GM10847 (cell line): ENCODE measurements around the gene COLQ.

Experiments
- POLR2A ChIP-seq: IDR thresholded peaks from 2 replicates; pipeline ENCODE4 v1.6.1; 2011; ENCODE audit not compliant: insufficient read length; ENCODE audit errors: extremely low read depth

The COLQ gene

DNA sequence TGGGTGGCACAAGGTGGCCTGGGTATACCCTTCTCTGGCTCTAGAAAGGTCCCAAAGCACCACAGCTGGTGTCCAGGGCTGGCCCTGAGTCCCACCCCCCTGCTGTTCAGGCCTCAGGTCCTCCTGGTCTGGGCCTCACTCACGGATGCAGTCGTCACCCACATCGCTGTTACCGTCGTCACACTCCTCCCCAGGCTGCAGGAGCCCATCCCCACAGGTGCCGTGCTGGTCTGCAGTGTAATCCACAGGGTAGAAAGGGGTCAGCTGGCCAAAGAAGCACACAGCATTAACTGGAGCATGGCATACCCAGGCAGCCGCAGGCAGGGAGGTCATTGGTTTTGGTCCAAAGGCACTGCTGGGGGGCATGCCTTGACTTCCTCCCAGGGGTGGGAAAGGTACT lies 65.8 kb downstream of the COLQ start:
- TF ChIP-seq POLR2A = no peak

DNA sequence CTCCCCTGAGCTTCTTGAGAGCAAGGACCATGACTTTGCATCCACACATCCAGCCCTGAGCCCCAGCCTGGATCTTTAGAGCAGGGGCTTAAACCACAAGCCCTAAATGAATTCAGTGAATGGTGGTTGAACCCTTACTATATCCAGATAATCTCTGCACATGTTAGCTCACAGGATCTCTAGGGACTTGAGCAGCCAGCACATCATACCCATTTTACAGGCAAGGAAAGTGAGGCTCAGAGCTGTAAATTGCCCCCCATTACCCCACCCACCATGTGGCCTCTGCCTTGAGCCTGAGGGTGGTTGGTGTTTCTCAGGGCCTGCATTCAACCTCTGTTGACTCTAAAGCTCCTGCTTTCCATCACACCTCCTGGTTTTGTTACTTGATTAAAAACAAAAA lies 66.5 kb downstream of the COLQ start:
- TF ChIP-seq POLR2A = no peak

DNA sequence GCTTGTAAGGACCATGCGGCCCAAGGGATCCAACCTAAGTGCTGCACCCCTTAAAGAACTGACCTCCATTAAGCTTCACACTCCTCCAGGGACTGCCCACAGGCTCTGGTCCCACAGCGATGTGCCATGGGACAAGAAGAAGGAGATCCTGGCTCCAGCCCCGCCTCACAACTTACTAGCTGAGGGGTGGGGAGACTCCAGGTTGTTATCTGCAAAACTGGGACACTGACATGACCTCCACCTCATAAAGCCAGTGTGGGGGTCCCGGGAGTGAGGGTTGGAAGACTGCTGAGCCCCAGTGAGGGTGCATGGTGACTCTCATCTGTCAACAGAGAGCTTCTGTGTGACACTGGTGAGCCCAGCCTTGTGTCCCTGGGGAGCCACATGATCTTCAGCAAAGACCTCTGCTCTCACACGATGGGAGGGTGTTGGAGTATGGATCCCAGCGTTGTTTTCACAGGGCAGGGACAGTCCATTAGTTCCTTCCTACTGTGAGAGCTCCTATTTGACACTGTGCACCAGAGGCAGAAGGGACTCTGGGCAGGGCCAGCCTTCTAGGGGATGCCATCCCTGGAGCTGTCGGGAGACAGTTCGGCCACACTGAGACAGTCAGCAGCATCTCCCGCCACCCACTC lies 67.4 kb downstream of the COLQ start:
- TF ChIP-seq POLR2A = no peak

DNA sequence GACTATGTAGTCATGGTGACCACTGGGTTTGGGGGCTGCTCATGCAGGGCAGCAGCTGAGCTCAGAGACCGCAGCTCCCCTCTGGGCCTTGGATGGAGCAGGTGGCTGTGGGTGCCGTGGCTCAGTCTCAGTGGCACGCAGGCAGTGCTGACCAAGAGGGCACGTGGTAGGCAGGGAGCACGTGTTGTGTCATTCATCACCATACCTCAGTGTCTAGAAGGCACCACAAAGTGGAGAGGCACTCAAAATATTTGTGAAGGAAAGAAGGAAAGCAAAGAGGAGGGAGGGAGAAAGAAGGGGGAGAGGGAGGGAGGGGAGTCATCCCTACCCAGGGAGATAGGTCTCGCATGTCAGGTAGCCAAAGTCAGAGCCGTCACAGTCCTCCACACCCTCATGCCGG lies 68.0 kb downstream of the COLQ start:
- TF ChIP-seq POLR2A = no peak

DNA sequence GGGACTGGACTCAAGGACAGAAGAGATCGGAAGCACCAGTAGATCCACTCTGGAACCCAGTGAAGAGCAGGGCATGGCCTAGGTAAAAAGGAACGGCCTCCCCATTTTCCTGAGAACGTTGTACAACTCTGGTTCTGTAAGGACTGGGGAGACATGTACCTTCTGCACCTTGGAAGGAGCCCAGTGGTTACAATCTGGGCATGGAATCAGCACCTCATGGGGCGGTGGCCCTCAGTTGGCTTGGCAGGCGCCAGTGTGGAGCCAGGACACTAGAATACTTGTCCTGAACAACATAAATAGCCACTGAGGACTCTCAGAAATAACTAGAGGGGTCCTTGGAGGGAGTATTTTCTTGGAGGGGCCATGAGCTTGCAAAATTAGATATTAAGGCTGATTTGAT lies 68.5 kb downstream of the COLQ start:
- no peak for TF ChIP-seq POLR2A

DNA sequence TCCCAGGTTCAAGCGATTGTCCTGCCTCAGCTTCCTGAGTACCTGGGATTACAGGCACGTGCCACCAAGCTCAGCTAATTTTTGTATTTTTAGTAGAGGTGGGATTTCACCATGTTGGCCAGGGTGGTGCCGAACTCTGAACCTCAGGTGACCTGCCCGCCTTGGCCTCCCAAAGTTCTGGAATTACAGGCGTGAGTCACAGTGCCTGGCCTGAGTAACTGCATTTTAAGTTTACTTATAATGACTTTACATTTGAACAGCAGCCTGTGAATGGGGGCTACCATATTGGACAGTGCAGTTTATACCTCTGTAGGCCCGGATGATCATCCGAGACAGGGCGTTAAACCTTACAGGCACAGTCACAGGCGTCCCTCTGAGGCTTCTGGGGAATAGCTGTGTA lies 69.3 kb downstream of the COLQ start:
- TF ChIP-seq POLR2A = no peak

DNA sequence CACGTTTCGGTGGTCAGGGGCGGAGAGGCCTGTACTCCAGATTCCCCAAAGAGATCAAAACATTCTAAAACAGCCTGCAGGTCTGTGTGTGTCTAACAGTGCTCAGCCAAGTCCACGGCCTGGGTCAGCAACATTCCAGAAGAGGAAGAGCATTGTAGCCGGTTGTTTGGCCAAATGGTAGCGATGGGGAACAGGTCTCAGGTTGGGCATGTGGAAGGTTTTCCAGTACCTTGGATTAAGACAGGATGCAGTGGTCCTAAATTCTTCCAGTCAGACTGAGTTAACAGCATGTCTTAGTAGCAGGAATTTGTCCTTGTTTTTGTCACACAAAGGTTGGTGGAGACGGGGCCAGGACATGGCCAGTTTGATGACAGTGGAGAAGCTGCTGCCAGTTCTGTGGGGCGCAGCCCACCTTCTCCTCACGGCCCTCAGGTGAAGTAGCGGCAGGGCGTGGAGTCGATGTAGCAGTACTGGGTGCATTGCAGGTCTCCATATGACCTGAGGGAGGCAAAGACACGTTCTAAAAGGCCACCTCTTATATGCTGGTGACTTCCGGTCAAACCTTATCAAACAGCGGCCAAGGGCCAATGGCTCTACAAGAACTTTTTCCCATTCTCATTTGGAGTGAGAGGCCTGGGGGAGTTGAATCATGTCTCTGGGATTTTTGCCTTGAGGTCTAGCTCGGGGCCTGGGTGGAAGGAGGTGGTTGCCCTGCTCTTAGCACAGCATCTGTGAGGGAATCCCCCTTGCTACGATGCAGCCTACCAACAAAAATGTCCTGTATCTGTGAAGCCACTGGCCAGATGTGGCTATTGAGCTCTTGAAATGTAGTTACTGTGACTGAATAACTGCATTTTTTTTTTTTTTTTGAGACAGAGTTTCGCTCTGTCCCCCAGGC lies 70.0 kb downstream of the COLQ start:
- TF ChIP-seq POLR2A = no peak

DNA sequence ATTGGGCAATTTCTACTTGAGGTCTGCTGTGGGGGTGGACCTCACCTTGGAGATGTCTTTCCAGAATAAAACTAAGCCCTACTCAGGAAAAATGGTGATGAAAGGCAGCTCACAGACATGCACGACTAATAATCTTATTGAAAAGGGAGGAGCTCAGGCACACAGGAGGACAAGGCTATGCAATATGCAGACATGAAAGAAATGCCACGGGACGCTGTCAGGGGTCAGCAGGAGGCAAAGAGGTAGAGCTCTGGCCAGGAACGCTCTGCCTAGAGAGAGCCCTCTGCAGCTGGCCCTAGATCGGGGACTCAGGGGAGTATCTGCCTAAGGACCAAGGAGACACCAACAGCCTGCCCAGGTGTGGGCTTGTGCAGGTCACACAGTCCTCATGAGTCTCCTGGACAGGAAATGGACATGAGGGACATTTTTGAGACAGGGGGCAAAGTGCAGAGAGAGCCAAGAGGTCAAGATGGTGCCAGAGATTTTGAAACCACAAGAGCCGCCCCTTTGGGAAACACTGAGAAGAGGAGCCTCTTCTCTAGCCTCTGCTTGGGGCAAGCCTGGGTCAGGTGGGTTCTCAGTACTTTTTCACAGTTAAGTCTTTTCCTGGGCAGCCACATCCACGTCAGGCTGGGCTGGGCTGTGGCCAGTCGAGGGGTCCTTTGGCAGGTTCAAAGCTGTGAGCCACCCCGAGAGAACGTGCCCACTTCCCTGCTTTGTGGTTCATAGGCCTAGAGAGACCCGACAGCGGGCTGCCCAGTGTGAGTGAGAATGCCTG lies 70.9 kb downstream of the COLQ start:
- no peak for TF ChIP-seq POLR2A

DNA sequence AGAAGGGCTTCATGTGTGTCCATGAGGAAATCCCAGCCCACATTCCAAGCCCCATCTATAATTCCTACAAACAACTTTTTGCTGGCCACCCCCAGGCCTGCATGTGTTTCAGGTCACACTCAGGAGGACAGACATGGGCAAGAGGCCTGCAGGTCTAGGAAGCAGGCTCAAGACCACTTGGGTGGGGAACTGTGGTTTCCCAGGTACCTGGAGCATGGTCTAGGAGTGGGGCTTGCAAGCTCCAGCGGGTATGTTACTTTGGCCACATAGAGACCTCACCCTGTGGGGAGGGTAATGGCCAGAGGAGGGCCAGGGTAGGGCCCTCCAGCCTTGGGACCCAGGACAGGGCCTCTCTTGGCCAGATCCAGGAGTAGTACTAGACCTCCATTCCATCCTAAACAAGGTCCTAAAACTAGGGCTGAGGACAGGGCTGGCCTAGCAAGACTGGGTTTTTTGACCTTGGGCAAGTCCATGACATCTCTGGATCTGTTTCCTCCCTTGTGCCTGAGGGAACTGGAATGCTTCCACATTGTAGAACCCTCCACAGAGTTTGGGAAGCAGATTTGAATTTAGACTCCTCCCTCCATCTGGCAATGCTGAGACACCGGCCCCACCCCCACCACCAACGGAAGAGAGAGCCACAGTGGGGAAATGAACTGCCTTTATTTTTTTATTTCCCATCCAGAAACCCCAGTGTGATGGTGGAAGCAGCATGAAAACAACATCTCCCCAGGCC lies 71.8 kb downstream of the COLQ start:
- TF ChIP-seq POLR2A = no peak

DNA sequence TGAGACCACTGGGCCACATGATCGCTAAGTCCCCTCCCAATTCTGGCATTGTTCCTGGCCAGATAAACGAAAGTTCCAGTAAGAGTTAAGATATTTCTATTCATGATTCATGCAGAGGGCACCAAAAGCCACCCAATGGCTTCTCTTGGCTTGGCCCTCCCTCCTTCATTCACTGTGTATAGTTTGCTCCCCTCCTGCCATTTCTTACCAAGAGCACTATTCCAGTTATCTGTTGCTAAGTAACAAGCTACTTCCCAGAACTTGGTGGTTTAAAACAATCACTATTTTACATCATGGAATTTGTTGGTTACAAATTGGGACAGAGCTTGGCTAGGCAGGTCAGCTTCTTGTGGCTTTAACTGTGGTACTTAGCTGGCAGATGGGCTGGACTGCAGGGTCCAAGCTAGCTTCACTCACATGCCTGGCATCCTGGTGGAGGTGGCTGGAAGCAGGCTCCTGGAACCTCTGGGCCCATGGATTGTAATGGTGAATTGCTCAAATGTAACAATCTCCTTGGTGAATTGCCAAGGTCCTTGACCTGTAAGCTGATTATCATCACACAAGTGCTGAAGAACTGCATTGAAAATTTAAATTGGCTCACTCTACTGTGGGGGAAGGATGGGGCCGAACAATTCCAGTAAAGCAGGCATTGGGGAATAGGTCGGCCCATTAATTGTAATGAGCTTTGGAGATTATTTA lies 77.5 kb downstream of the COLQ start:
- TF ChIP-seq POLR2A = no peak

DNA sequence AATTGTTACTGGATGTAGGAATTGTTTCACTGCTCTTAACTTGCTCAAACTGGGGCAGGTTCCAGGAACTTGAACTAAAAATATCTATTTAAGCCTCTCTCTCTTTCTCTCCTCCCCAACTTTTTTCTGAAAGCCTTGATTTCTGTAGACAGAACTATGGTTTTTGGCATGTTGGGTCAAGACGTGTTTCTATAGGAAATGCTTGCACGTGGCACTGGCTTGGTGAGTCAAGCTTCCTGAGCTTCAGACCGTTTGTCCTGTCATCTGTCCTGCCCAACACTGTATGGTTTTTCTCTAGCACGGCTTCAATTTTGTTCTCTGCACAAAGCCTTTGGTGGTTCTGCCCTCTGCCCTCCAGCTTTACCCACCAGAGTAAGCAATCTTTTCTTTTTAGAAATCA lies 80.6 kb downstream of the COLQ start:
- TF ChIP-seq POLR2A = no peak

DNA sequence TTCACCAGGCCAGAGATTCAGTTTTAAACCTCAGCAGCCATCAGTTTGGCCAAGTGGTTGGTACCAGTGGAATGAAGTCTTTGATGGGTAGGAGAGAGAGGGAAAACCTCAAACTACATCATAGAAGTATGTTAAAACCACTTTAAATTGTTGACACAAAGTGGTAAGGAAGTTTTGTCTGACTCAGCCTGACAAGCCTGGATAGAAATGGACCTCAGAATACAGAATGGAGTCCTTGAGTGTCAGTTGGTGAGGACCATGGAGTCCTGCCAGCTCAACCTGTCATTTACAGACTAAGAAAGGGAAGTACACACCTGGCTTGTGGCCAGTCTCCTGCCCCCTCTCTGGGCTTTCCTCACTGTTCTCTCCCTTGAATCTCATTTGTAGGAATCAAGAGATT lies 82.0 kb downstream of the COLQ start:
- no peak for TF ChIP-seq POLR2A

DNA sequence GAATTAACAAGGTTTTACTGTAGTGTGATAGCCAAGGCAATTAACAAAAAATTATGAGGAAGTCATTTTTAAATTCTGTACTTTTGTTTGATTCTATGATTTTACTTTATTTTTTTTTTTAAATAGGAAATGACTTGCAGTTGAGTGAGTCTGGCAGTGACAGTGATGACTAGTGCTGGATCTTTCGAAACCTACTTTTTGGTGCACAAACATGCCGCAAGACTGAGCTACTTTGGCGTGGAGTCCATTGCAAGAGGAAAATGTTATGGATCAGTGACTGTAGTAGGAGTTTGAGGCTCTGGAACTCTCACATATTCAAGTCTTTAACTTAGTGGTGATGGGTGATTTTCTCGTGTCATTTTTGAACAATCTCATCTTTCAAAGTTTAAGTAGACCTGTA lies 82.5 kb downstream of the COLQ start:
- no peak for TF ChIP-seq POLR2A

DNA sequence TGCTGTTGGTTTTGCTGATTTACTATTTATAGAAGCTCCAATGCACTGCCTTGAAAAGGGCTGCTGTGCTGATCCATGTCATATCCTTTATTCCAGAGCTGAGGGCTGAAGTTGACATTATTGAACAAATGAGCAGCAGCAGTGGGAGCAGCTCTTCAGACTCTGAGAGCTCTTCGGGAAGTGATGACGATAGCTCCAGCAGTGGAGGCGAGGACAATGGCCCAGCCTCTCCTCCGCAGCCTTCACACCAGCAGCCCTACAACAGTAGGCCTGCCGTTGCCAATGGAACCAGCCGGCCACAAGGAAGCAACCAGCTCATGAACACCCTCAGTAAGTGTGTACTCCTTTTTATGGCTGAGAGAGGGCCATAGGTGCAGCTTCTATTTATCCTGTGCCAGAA lies 85.3 kb downstream of the COLQ start:
- TF ChIP-seq POLR2A = no peak

DNA sequence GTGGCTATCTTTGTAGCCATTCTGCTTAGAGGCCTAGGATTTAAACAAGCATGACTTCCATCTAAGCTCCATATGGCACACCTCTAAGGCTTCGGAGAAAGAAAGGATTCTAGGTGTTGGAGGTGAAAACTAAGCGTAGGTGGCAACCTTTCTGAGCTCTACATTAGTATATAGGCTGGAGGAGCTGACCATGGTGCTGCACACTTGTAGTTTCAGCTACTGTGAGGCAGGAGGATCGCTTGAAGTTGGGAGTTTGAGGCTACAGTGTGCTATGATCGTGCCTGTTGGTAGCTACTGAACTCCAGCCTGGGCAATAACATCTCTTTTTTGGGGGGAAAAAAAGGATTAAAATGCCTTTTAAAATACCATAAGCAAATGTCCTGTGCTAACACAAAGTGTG lies 86.8 kb downstream of the COLQ start:
- no peak for TF ChIP-seq POLR2A
